Caco-2 (cell line): ENCODE results near the gene KRT3. TPM values are rescaled to one million over a fixed set of nuclear protein-coding genes. Genes with fewer than 3 reads are reported as not detected.

Experiments used
- BruUV-seq: library from RNA; stranded (reverse); fragments of 400-500 nt; replicated peaks from 2 replicates; lab custom pipeline; 2021; lab: Mats Ljungman, UMichigan
- CTCF ChIA-PET: fragments of 300-600 bp; sonication (Branson Sonifier 250); formaldehyde crosslinking; loops from one replicate; lab custom pipeline; 2022; ENCODE audit warnings: antibody characterized with exemption; lab: Charles Lee
- POLR2A ChIA-PET: fragments of 300-600 bp; sonication (Branson Sonifier 250); formaldehyde crosslinking; loops from one replicate; lab custom pipeline; 2022; ENCODE audit warnings: antibody characterized with exemption; lab: Charles Lee
- DNase-seq, 2 experiments: peaks; one replicate each; pipeline versions ENCODE4 v3.0.0 to v3.0.0-alpha.2; 2020 to 2022
- H3K27me3 ChIP-seq: replicated peaks from 2 replicates; pipeline ENCODE4 v1.6.0; 2011; ENCODE audit warnings: low read length; ENCODE audit not compliant: control insufficient read depth, insufficient read depth
- H3K36me3 ChIP-seq: 2 replicates; pipeline ENCODE4 v1.5.1; 2011; ENCODE audit warnings: low read length; ENCODE audit not compliant: control insufficient read depth, insufficient read depth
- H3K4me1 ChIP-seq: fragments of 250-450 bp; sonication (Bioruptor Pico); 2 replicates; pipeline ENCODE4 v1.5.1; 2020; ENCODE audit warnings: mild to moderate bottlenecking
- H3K4me3 ChIP-seq: 2 replicates; pipeline ENCODE4 v1.5.1; 2011; ENCODE audit warnings: low read depth, mild to moderate bottlenecking, control low read depth, low read length
- H3K9me3 ChIP-seq: fragments of 250-450 bp; sonication (Bioruptor Pico); 2 replicates; pipeline ENCODE4 v1.5.1; 2020; ENCODE audit warnings: mild to moderate bottlenecking, moderate library complexity
- H3K27ac Mint-ChIP-seq: one replicate; pipeline ENCODE4 v1.8.0; 2022; ENCODE audit warnings: mixed read lengths; ENCODE audit not compliant: unreplicated experiment
- H3K27me3 Mint-ChIP-seq: one replicate; pipeline ENCODE4 v1.8.0; 2022; ENCODE audit warnings: mixed read lengths; ENCODE audit not compliant: insufficient read depth, unreplicated experiment
- H3K36me3 Mint-ChIP-seq: one replicate; pipeline ENCODE4 v1.8.0; 2022; ENCODE audit warnings: mild to moderate bottlenecking, mixed read lengths; ENCODE audit not compliant: insufficient read depth, unreplicated experiment
- H3K4me1 Mint-ChIP-seq: one replicate; pipeline ENCODE4 v1.8.0; 2022; ENCODE audit warnings: low read depth, mixed read lengths; ENCODE audit not compliant: unreplicated experiment
- H3K4me3 Mint-ChIP-seq: one replicate; pipeline ENCODE4 v1.8.0; 2022; ENCODE audit warnings: mild to moderate bottlenecking, moderate library complexity, mixed read lengths; ENCODE audit not compliant: unreplicated experiment
- H3K9me3 Mint-ChIP-seq: one replicate; pipeline ENCODE4 v1.8.0; 2022; ENCODE audit warnings: mixed read lengths; ENCODE audit not compliant: unreplicated experiment
- intact Hi-C: fragments of 100-400 bp; cut with micrococcal nuclease; formaldehyde crosslinking; loops from one replicate; pipeline ENCODE4 v1.10.0; 2022; ENCODE audit not compliant: unreplicated experiment
- total RNA-seq: library from RNA; stranded (reverse); gene quantifications from 2 replicates; pipeline ENCODE4 v1.2.3, GENCODE V29; 2022
- TF ChIP-seq, protein P1 (sequence below), 2 experiments: fragments of 200-600 bp in 1 of 2; IDR thresholded peaks; 1 replicate in 1 of 2; 2 replicates in 1 of 2; pipeline versions ENCODE4 v1.5.1 to v1.8.0; 2011 to 2022; ENCODE audit warnings: antibody characterized with exemption in 1 of 2, control low read depth in 1 of 2, inconsistent platforms in 1 of 2, low read depth in 1 of 2, low read length in 1 of 2, mild to moderate bottlenecking in 1 of 2, moderate library complexity in 1 of 2; ENCODE audit not compliant: insufficient read depth in 1 of 2, severe bottlenecking in 1 of 2, unreplicated experiment in 1 of 2

The KRT3 gene
- total RNA-seq, 1 experiment from 2014 or later: not detected

GRCh38 chr12:52789637-52790426 is 6.1 kb downstream of the KRT3 start:
- no peak overlapping the region for H3K4me3 Mint-ChIP-seq

GRCh38 chr12:52788876-52789636 is 6.9 kb downstream of the KRT3 start:
- no peaks in the 10 kb centered on the region for H3K4me1 ChIP-seq
- Mint-ChIP-seq H3K9me3 (peaks cover 9% of the 10 kb centered on the region), H3K36me3 (no peaks in the 10 kb centered on the region), H3K27ac (no peak overlapping the region), H3K4me1 (no peaks in the 10 kb centered on the region), H3K27me3 (peaks cover 8% of the 10 kb centered on the region), H3K4me3 (no peak overlapping the region)
- intact Hi-C loops: no loop called here
- H3K4me3 ChIP-seq: no peak overlapping the region
- CTCF ChIA-PET: no interaction called here
- H3K9me3 ChIP-seq: no peaks in the 10 kb centered on the region
- H3K36me3 ChIP-seq: no peaks in the 10 kb centered on the region
- no TSS peak for BruUV-seq
- no peak for DNase-seq
- POLR2A ChIA-PET: no interaction called here
- H3K27me3 ChIP-seq: no peaks in the 10 kb centered on the region
- TF ChIP-seq, protein P1, sequence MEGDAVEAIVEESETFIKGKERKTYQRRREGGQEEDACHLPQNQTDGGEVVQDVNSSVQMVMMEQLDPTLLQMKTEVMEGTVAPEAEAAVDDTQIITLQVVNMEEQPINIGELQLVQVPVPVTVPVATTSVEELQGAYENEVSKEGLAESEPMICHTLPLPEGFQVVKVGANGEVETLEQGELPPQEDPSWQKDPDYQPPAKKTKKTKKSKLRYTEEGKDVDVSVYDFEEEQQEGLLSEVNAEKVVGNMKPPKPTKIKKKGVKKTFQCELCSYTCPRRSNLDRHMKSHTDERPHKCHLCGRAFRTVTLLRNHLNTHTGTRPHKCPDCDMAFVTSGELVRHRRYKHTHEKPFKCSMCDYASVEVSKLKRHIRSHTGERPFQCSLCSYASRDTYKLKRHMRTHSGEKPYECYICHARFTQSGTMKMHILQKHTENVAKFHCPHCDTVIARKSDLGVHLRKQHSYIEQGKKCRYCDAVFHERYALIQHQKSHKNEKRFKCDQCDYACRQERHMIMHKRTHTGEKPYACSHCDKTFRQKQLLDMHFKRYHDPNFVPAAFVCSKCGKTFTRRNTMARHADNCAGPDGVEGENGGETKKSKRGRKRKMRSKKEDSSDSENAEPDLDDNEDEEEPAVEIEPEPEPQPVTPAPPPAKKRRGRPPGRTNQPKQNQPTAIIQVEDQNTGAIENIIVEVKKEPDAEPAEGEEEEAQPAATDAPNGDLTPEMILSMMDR (IDR thresholded peaks at IDR 0.05; ENCODE audit: insufficient read depth in 1 of 2, low read depth in 1 of 2, low read length in 1 of 2, severe bottlenecking in 1 of 2, unreplicated experiment in 1 of 2): no peak

More at GRCh38 chr12:52789637-52790426, 6.1 kb downstream of the KRT3 start:
- no peaks in the 10 kb centered on the region for H3K27me3 ChIP-seq
- no peak for DNase-seq
- H3K4me1 Mint-ChIP-seq: no peaks in the 10 kb centered on the region
- no peaks in the 10 kb centered on the region for H3K4me1 ChIP-seq
- TF ChIP-seq, protein P1 (IDR thresholded peaks at IDR 0.05; ENCODE audit: insufficient read depth in 1 of 2, low read depth in 1 of 2, low read length in 1 of 2, severe bottlenecking in 1 of 2, unreplicated experiment in 1 of 2): no peak
- H3K4me3 ChIP-seq: no peak overlapping the region
- H3K36me3 ChIP-seq: no peaks in the 10 kb centered on the region
- H3K27ac Mint-ChIP-seq: no peak overlapping the region
- H3K36me3 Mint-ChIP-seq: no peaks in the 10 kb centered on the region
- no TSS peak for BruUV-seq
- H3K27me3 Mint-ChIP-seq: peaks cover 7% of the 10 kb centered on the region
- intact Hi-C loops: no loop called here
- peaks cover 9% of the 10 kb centered on the region for H3K9me3 Mint-ChIP-seq
- ChIA-PET POLR2A (no interaction called here), CTCF (no interaction called here)
- no peaks in the 10 kb centered on the region for H3K9me3 ChIP-seq

GRCh38 chr12:52788192-52788875 is 7.6 kb downstream of the KRT3 start:
- CTCF ChIA-PET: no interaction called here
- H3K4me1 Mint-ChIP-seq: no peaks in the 10 kb centered on the region
- no peaks in the 10 kb centered on the region for H3K27me3 ChIP-seq

More at GRCh38 chr12:52788192-52788875, 7.6 kb downstream of the KRT3 start:
- BruUV-seq: no TSS peak
- TF ChIP-seq, protein P1 (IDR thresholded peaks at IDR 0.05; ENCODE audit: insufficient read depth in 1 of 2, low read depth in 1 of 2, low read length in 1 of 2, severe bottlenecking in 1 of 2, unreplicated experiment in 1 of 2): no peak
- intact Hi-C loops: no loop called here
- Histone ChIP-seq H3K36me3 (no peaks in the 10 kb centered on the region), H3K9me3 (no peaks in the 10 kb centered on the region), H3K4me3 (no peak overlapping the region), H3K4me1 (no peaks in the 10 kb centered on the region)
- peaks cover 9% of the 10 kb centered on the region for H3K9me3 Mint-ChIP-seq
- peaks cover 10% of the 10 kb centered on the region for H3K27me3 Mint-ChIP-seq
- no peaks in the 10 kb centered on the region for H3K36me3 Mint-ChIP-seq
- POLR2A ChIA-PET: no interaction called here
- DNase-seq: no peak
- no peak overlapping the region for H3K4me3 Mint-ChIP-seq
- H3K27ac Mint-ChIP-seq: no peak overlapping the region
